Spinal cord (tissue), 10 donors: ENCODE data around the gene PNCK. TPM values are rescaled to one million over a fixed set of nuclear protein-coding genes. Genes with fewer than 3 reads are reported as not detected.

ENCODE experiments used
- DNase-seq, 6 donors: peaks; one replicate each; pipeline versions ENCODE4 v3.0.0 to v3.0.0-alpha.2; 2013 to 2015; ENCODE audit warnings: low spot score in 6 of 6, low read depth in 4 of 6
- H3K27ac ChIP-seq: one replicate; pipeline ENCODE4 v1.5.1; 2013; ENCODE audit warnings: low read depth, low read length, control low read depth
- H3K27me3 ChIP-seq: one replicate; pipeline ENCODE4 v1.6.1; 2013; ENCODE audit warnings: low read length; ENCODE audit not compliant: control insufficient read depth, insufficient read depth
- H3K36me3 ChIP-seq: one replicate; pipeline ENCODE4 v1.6.1; 2013; ENCODE audit warnings: low read length; ENCODE audit not compliant: control insufficient read depth, insufficient read depth
- H3K4me1 ChIP-seq: one replicate; pipeline ENCODE4 v1.6.1; 2013; ENCODE audit warnings: low read length; ENCODE audit not compliant: control insufficient read depth, insufficient read depth
- H3K4me3 ChIP-seq: one replicate; pipeline ENCODE4 v1.5.1; 2013; ENCODE audit warnings: low read depth, low read length, control low read depth
- H3K9me3 ChIP-seq: one replicate; pipeline ENCODE4 v1.6.1; 2013; ENCODE audit warnings: low read length; ENCODE audit not compliant: control insufficient read depth, insufficient read depth
- WGBS: methylation state at CpG from one replicate; pipeline ENCODE4 v1.1.5; 2013; ENCODE audit warnings: missing lambda C conversion rate; ENCODE audit not compliant: insufficient coverage; 5-methylcytosine and 5-hydroxymethylcytosine counted together
- polyA plus RNA-seq, 2 donors: library from polyadenylated mRNA; unstranded; fragments of 120-200 nt; gene quantifications; one replicate each; pipeline ENCODE4 v1.2.1, GENCODE V29; 2013; ENCODE audit not compliant: insufficient read length in 2 of 2
- total RNA-seq, 2 donors: library from RNA; depleted of rRNA in 1 of 2; stranded (reverse); fragments of 120-200 nt in 1 of 2; fragments of >200 nt in 1 of 2; gene quantifications; one replicate each; pipeline versions ENCODE4 v1.2.3 to v1.2.4, GENCODE V29; 2013 to 2014
- donor health status: healthy.

Gene PNCK
- total and polyA plus RNA-seq, 4 donors, result 24.2 to 142 (median 84.9) TPM

DNA sequence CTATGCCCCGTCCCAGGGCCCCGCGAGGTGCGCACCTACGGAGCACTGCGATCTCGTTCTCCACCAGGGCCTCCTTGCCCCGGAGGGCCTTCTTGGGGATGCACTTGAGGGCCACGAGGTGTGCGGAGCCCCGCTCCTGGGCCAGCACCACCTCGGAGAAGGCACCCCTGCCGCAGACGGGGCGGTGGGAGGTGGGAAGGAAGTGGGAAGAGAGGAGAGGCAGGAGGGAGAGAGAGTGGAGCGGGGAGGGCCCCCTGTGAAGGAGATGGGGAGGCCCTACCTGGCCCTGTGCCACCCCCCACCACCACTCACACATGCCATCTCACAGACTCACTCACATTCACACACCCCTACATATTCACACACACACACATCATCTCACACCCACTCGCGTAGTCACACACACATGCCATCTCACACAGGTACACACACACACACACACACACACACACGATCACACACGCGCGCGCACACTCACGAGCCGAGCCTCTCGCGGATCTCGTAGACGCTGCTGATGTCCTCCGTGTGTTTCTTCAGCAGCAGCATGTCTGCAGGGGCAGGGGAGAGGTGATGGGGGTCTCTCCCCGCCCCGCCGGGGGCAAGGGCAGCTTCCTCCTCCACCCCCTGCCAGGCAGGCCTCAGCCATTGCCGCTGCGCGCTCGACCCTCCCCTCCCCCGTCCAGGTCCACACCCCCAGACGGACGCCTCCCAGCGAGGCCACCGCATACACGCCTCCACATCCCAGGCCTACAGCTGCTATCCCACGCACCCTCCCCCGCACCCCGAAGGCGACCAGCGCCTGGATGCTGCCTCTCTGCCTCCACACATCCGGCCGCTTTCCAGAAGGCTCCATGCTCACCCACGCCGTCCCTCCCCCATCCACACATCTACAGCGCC is 834 bp downstream of the PNCK start:
- H3K9me3 ChIP-seq, result peaks cover 1% of the 10 kb centered on the region
- H3K27ac ChIP-seq, result no peak overlapping the region
- peak overlapping the region; percentile 26 for H3K4me3 ChIP-seq
- WGBS, result 44% methylated on average over 35 of the region's 53 CpGs
- H3K36me3 ChIP-seq, result peaks cover 22% of the 10 kb centered on the region
- H3K4me1 ChIP-seq, result peaks cover 16% of the 10 kb centered on the region
- peak in 2 of 6 donors; percentile 14 to 51 for DNase-seq
- peaks cover 11% of the 10 kb centered on the region for H3K27me3 ChIP-seq

DNA sequence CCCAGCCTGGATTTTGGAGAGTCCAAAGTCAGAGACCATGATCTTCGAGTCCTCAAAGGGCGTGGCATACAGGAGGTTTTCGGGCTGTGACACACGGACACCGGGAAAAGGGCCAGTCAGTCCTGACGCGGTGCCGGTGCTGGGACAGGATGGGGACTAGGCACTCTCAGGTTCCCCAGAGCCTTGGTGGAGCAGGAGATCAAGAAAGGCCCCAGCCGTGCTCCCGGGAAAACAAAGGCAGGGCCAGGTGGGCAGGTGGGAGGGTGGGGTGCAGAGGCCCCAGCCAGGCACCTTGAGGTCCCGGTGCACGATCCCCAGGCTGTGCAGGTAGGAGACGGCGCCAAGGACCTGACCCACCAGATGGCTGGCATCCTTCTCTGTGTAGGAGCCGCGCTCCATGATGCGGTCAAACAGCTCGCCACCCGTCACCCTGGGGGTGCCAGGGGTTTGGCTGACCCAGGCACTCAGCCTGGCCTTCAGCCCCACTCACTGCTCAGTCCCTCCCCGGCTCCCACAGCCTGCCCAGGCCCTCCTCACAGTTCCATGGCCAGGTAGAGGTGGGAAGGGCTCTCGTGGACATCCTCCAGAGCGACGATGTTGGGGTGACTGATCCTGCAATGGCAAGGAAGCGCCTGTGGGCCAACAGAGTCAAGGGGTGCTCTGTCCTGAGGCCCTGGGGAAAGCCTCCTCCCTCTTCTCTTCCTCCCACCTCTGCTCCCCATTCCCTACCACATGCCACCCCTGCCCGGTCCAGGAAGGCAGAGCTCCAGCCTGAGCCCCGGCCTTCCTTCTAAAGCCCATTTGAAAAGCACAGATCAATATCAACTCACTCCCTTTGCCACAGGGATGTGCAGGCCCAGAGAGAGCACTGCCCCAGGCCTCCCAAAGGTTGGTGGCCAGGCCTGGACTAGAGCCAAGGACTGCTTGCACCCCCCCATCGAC is 1.8 kb downstream of the PNCK start:
- no peak for DNase-seq
- no peak overlapping the region for H3K4me3 ChIP-seq
- H3K9me3 ChIP-seq, result peaks cover 1% of the 10 kb centered on the region
- peaks cover 11% of the 10 kb centered on the region for H3K27me3 ChIP-seq
- peaks cover 22% of the 10 kb centered on the region for H3K4me1 ChIP-seq
- H3K27ac ChIP-seq, result no peak overlapping the region
- peaks cover 22% of the 10 kb centered on the region for H3K36me3 ChIP-seq
- 87% methylated on average over 27 of the region's 27 CpGs for WGBS

DNA sequence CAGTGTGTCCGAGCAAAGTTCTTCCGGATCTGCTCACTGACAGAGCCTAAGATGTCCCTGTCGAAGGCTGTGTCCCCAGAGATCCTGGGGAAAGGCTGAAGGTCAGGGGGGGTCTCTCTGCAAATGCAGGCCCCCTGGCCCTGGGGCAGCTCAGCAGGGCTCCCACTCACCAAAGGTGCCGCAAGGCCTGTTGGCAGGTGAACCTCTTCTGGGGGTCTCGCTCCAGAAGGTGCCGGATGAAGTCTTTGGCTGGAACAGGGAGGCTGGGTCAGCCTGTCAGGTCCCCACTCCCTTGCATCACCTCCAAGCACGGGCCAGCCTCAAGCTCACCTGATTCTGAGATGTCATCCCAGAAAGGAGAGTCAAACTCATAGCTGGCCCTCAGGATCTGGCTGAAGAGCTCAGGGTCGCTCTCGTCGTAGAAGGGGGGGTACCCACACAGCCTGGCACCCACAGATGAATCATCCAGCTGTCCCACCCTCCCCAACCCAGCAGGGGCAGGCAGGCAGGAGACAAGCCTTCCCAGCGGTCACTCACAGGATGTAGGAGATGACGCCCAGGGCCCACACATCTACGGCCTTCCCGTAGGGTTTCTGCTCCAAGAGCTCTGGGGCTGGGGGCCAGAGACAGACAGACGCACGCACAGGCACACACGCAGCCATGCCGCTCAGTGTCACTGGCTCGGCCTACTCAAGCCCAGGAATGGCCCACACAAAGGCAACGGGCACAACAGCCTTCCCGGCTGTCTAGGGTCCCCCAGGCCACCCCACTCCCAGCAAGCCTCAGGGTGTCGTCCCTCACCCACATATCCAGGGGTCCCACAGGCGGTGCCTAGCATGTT is 2.6 kb downstream of the PNCK start:
- Histone ChIP-seq H3K27ac (no peak overlapping the region), H3K36me3 (peaks cover 22% of the 10 kb centered on the region), H3K27me3 (peaks cover 11% of the 10 kb centered on the region), H3K9me3 (peaks cover 1% of the 10 kb centered on the region), H3K4me1 (peaks cover 22% of the 10 kb centered on the region), H3K4me3 (no peak overlapping the region)
- WGBS, result 86% methylated on average over 22 of the region's 23 CpGs
- DNase-seq, result no peak

DNA sequence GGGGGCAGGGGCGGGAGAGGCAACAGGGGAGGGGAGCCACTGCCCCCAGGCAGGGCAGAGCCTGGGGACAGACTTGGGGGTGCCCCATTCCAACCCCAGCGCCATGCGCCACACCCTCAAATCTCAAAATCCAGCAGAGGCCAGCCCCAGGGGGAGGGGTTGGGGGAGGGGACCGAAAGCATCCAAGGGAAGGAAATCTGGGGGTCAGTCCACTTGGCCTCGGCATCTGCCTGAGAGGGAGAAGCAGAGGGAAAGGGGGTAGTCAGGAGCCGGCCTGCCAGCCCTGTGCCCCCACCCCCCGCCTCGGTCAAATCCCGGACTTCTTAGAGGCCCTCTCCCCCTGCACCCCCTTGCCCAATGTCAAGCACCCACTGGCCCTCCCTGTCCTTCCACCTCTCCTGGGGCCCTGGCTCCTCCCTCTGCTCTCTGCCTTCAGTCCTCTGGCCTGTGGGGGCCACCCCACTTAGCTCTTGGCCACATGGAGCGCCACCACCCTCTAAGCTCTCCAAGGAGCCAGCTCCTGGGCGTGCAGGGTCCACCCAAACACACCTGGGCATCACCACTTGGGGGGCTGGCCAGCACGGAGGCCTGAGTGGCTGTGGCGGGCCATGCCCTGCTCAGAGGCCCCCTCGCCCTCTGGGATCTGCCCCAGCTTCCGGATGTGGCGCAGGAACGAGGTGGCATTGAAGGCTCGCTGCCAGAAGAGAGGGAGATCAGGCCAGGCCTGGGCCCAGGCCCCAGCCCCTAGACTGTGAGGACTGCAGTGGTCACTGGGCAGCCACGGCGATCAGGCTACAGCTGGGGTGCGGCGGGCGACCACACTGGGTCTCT is 3.5 kb downstream of the PNCK start:
- 75% methylated on average over 16 of the region's 23 CpGs for WGBS
- H3K9me3 ChIP-seq, result peaks cover 1% of the 10 kb centered on the region
- no peak for DNase-seq

DNA sequence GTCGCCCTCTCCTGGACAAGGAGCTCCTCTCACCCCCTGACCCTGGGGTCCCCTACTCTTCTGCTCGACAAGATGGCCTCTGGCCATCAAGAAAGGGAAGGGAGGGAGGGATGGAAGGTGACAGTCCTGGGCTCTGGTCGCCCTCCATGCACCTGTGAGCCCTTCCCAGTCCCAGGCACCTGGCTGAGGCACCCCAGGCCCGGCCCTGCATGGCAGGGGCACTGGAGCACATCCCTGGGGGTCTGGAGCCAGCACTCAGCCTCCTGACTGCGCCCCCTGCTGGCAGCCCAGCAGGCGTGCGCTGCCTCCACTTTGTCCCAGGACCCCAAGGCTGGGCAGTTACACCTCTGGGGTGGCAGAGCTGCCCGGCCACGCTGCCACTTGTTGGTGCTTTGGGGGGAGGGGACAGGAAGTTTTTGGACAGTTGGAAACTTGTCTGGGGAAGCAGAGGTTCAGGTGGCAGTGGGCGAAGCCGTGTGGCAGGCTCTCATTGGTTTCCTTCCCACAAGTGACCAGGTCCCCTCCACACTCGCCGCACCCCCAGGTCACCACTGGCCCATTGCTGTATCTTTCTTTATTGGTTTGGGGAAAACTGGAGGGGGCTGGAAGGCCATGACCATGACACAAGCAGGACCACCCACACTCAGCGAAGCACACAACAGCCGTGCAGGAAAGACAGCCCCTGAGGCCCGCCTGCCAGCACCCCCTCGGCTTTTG is 4.3 kb downstream of the PNCK start:
- DNase-seq, result no peak

More for the DNA sequence above, 3.5 kb downstream of the PNCK start:
- H3K4me1 ChIP-seq, result peaks cover 22% of the 10 kb centered on the region
- H3K4me3 ChIP-seq, result no peak overlapping the region
- H3K27ac ChIP-seq, result no peak overlapping the region
- peaks cover 11% of the 10 kb centered on the region for H3K27me3 ChIP-seq
- peaks cover 22% of the 10 kb centered on the region for H3K36me3 ChIP-seq

DNA sequence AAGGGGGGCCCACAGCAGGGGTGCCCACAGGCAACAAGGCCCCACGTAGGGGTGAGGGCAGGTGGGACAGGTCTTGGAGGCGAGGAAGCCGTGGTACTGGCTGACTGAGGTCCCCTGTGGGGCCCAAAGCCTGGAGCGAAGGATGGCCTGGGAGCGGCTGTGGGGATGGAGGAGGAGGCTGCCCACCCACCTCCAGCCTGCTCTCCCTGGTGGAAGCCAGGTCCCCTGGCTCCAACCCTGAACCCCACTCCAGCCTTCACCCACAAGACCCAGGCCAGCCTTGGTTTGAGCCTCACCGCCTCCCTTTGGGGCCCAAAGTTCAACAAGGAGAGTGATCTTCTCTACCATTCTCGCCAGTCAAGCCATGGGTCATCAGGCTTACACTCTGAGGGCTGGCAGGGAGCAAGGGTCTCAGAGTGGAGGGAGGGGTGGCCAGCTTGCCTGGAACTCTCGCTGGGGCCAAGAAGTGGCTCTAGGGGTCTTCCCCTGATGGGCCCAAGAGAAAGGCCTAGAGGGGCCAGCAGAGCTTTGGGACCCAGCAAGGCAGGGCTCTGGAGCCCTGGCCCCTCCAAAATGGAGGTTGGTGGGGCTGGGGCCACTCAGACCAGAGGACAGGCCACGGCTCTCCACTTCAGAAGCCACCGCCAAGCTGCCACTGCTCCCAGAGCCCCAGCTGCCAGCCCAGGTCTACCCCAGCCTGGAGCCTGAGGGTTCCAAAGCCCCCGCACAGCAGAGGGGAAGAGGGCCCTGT is 5.0 kb downstream of the PNCK start:
- 72% methylated on average over 7 of the region's 11 CpGs for WGBS
- Histone ChIP-seq H3K4me3 (no peak overlapping the region), H3K36me3 (peaks cover 22% of the 10 kb centered on the region), H3K27me3 (peaks cover 3% of the 10 kb centered on the region), H3K27ac (no peak overlapping the region), H3K9me3 (peaks cover 1% of the 10 kb centered on the region), H3K4me1 (peaks cover 17% of the 10 kb centered on the region)
- DNase-seq, result no peak

More for the DNA sequence above, 4.3 kb downstream of the PNCK start:
- H3K4me1 ChIP-seq, result peaks cover 21% of the 10 kb centered on the region
- H3K27me3 ChIP-seq, result peaks cover 8% of the 10 kb centered on the region
- peaks cover 22% of the 10 kb centered on the region for H3K36me3 ChIP-seq
- peaks cover 1% of the 10 kb centered on the region for H3K9me3 ChIP-seq
- H3K4me3 ChIP-seq, result no peak overlapping the region
- H3K27ac ChIP-seq, result no peak overlapping the region
- WGBS, result 44% methylated on average over 7 of the region's 17 CpGs

DNA sequence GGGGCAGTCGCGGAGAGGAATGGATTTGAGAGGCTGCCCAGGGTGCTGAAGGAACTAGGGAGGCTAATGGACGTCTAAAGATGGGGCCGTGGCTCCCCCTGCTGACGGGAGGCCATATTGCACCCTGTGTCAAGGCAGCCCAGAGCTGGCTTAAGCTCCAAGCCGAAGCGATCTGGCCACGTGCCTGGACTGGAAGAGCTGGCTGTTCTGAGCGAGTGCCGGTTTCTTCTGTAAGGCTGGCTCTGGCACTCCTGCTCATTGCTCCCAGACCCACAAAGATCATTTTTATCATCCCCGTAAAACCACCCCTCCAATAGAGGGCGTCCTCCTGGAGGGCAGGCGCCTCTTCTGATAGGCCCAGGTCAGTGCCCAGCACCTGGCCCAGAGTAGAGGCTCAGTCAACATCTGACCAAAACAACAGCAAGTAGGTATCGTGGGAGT is 5.6 kb downstream of the PNCK start:
- H3K4me3 ChIP-seq, result no peak overlapping the region
- 20% methylated on average over 11 of the region's 14 CpGs for WGBS

More for the DNA sequence above, 5.6 kb downstream of the PNCK start:
- Histone ChIP-seq H3K4me1 (peaks cover 16% of the 10 kb centered on the region), H3K27ac (no peak overlapping the region), H3K27me3 (peaks cover 4% of the 10 kb centered on the region), H3K36me3 (peaks cover 22% of the 10 kb centered on the region), H3K9me3 (peaks cover 1% of the 10 kb centered on the region)
- DNase-seq, result peak in 5 of 6 donors; percentile 70 to 95 (median 73)
